NCI-H748 (cell line): ENCODE data around the gene MACC1.
A peak's percentile ranks its signal among the peaks of the same experiment; 100 is the strongest.

Source experiments
- DNase-seq: peaks from one replicate; lab custom pipeline; 2025; ENCODE audit not compliant: unreplicated experiment; lab: John Stamatoyannopoulos, UW

The MACC1 gene

GRCh38 chr7:20183086-20183485 is 34.1 kb downstream of the MACC1 start:
- no peak for DNase-seq

DNA sequence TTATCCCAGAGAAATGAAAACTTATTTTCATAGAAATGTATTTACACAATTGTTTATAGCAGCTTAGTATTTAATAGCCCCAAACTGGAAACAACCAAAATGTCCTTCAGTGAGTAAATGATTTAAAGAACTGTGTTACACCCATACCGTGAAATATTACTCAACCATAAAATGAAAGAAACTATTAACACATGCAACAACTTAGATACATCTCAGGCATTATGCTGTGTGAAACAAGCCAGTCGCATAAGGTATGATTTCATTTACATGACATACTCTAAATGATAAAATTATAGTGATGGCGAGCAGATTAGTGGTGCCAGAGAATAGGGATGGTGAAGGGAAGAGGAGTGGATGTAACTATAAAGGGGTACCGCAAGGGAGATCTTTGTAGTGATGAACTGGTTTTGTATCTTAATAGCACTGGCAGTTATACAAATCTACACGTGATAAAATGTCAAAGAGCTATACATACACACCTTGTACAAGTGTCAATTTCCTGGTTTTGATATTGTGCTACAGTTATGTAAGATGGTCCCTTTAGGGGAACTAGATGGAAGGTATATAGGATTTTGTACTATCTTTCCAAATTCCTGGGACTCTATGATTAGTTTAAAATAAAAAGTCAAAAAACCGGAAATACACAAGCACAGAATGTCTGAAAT is 40.5 kb downstream of the MACC1 start:
- DNase-seq = no peak

DNA sequence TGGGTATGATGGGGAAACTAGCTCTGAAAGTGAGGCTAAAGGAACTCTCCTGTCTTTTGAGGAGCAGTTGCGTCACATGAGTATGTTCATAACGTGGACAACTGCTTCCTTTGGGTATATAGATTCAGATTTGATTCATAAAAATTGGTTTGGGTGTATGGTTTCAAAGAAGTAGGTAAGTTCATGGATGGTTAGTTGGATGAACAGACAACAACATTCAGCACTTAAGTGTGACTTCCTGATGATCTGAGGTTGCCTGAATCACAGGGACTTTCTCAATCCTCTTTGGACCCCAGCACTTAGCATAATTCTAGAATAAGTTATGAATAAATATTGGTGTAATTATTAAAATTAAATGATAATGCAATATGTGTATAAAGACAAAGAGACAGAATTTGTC is 43.4 kb downstream of the MACC1 start:
- DNase-seq = no peak

DNA sequence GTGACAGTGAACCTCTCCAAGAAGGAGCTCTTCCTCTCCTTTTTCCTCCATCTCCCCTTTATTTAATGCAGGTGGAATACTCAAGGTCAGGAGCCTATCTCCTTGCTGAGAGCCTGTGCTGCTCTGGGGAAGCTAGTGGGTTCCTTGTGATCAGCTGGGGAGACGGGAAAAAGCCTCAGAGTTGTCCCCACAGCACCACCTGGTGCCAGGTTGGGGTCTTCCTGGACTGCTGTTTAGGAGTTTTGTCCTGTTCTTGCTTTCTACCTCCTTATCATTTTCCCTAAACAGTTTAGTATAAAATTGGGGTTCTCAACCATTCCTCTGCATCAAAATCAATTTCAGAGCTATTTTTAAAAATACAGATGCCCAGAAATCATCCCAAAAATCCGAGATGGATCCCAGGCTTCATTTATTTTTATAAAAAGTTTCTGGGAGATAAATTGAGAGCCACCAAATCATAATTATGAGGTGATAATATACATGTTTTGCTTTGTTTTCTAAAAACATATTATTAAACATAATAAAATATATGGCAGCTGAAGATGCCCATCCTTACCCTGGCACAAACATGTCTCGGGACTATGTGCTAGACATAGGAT is 44.3 kb downstream of the MACC1 start:
- DNase-seq = peak; percentile 78

DNA sequence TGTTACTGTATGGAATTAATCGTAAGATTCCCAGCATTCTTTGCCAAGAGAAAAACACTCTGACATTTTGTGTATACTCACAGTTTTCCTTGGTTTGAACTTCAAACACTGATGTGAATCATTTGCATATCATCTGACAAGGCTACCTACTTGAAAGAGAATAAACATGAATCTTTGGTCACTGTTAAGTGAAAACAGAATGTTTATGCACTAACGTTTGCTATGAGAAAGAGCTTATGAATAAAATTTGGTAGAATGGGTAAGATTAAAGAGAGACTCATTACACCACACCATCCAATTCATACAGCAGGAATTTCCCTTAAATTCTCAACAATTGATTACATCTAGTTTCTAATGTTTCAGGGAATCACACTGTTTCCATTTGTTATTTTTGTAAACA is 46.6 kb downstream of the MACC1 start:
- no peak for DNase-seq

DNA sequence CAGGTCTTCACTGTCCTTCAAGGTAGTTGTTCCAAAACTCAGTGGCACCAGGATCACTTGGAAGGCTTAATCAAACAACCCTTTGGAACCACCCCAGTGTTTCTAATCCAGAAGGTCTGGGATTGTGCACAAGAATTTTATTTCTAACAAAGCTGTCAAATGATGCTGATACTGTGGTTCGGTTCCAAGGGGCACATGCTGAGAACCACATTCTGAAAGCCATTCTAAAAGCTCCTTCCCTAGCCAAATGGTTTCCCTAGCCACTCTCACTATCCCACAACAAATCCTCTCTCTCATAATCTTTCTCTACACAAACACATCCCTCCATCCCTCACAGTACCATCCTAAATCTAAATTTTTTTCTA is 52.1 kb downstream of the MACC1 start:
- no peak for DNase-seq

DNA sequence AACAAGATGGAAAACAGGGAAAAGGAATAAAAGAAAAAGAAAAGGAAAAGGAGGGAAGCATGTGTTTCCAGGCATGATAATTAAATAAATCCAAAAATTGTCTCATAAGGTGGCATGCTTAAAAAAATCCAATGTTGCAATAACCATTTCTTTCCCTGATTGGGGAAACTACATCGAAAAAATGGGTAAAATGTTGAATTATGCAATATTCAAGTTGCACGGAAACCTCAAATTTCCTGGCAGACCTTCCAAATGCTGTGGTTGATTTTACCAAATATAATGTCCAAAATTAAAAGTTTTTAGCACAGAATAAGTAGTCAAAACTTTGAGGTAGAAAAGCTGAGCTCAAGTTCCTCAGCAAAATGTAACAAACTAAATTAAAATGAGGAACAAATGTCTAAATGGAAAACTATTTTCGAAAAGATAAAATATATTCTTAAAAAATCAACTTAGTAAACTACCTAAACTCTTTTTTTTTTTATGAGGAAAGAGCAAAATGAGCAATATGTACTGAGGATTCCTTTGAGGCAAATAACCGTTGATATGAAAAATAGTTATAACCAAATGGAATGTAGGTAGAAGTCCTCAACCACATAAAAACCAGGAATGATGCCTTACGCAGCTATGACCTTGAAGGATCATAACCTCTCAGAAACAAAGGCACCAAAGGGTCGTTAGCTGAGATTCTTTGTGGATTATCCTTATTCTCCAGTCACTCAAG is 52.6 kb downstream of the MACC1 start:
- no peak for DNase-seq

DNA sequence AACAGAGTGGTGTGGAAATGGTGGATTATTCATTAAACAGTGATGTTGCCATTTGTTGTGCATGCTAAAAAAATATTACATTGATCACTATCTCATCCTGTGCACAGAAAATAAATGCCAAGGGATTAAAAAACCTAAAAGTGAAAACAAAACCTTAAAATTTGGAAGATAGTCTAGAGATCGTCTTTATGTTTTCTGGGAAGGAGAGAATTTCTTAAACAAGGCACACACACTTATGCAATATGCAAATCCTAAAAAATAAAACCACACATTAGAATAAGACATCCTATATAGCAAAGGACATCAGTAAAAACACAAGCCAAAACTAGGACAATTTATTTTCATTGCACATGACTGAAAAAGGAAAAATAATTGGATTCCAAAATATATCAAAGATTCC is 54.5 kb downstream of the MACC1 start:
- no peak for DNase-seq

DNA sequence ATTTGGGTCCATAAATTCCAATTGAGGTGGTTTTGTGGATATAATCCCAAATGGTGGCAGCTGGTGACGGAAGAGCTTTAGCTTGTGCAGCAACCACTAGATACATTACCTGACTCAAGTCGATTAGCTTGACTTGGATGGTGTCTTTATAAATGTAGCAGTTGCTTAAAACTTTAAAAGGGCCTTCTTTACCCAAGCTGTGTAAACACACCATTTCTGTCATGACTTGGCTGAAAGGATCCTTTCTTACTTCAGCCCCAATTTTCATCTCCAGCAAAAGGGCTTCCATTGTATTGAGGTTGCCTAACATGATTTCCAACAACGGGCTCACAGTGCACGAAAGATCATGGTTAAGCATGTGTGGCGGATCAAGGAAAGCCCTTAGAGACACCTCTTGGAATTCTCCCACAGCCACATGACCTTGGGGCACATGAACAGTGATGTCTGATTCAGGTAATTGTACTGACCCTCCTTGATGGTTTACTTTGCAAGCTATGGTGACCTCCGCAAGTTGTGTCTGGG is 57.9 kb downstream of the MACC1 start:
- DNase-seq = no peak

- peak; percentile 24 for DNase-seq
These were observed 58.5 kb downstream of the MACC1 start for GRCh38 chr7:20158684-20159083.

DNA sequence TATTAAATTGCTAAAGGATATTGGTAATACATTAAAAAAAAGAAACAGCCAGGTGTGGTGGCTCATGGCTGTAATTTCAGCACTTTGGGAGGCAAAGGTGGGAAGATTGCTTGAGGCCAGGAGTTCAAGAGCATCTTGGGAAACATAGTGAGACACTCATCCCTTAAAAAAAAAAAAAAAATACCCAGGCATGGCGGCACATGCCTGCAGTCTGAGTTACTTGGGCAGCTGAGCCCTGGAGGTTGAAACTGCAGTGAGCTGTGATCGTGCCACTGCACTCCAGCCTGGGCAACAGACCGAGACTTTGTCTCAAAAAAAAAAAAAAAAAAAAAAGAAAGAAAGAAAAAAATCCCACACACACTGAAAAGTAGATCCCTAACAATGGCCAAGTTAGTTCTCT is 59.7 kb downstream of the MACC1 start:
- no peak for DNase-seq

DNA sequence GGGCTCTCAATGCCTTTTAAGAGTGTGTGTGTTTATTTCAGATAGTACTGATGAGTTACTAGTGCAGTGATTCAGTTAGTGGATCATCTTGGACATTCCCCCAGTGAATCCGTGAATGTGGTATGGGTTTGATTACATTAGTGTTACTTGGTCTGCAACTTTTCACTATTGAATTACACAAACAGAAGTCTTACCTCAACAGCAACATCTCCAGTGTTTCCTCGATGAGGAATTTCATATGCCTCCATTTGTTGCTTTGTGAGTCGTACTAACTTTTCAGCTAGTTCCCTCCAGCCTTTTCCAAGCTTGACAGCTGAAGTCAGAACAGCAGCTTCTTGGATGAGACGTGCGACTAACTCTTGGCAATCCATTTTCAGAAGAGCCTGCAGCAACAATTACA is 63.2 kb downstream of the MACC1 start:
- DNase-seq = no peak

- no peak for DNase-seq
These were observed 63.6 kb downstream of the MACC1 start for GRCh38 chr7:20153567-20153966.

- DNase-seq = no peak
These were observed 64.7 kb downstream of the MACC1 start for GRCh38 chr7:20152511-20152910.

DNA sequence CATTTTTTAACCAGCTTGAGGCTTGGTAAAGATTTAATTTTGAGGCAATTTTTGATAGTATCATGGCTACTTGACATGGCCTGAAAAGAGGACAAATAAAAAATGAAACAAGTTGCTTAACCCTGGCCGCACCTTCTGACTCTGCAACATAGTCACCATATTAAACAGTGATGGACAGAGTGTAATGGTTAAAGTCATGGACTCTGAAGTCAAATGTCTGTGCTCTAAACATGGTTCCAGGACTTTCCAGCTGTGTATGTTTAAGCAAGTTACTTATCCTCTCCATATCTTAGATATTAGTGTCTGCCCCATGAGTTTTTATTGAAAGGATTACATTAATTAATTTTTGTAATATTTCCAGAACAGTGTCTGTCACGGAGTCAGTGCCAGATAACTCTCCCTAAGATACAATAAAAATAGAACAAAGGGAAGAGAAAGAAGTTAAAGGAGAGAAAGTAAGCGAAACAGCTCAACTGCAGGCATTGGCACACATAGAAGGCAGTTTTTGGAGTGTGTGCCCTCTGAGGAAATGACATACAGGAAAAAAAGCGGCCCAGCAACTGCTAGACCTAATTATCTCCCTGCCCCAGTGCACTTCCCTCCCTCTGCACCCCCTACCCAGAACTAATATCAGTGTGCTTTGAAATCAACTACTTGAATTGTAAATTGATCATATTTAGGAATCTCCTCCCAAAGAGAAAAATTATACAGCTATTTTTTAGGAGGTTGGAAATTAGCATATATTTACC is 65.3 kb downstream of the MACC1 start:
- peak; percentile 29 for DNase-seq

DNA sequence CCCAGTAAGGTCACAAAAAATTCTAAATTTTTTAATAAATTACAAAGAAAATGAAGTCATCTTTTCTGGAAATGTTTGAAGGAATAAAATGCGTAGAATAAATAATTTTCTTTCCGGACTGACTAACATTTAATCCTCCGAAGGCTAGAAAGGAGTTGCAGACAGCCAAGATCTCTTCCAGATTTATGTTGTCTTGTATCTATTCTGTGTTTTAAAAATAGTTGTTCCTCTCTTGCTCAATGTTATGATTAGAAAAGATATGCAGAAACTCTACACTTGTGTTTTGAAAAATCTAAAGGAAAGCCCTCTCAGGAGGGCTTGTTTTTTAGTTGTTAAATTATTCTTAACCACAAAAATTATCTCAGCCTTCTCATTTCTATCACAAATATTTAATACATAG is 70.7 kb downstream of the MACC1 start:
- DNase-seq = no peak

GRCh38 chr7:20144801-20145200 is 72.4 kb downstream of the MACC1 start:
- no peak for DNase-seq

GRCh38 chr7:20141666-20142065 is 75.5 kb downstream of the MACC1 start:
- DNase-seq = peak; percentile 99

DNA sequence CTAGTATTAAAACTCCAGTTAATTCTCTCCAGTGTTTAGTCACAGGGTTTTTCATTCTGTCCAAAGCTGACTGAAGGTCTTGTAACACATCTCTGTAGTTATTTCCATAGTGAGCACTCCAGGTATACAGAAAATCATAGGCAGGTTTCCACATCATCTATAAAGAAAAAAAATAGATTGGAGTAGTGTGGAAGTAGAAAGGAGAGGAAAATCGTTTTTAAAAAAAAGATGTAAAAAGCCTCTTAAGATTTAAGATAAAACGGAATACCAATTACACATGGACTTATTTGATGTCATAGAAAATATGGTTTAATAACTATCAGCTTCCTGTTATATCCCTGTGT is 76.2 kb downstream of the MACC1 start:
- no peak for DNase-seq

DNA sequence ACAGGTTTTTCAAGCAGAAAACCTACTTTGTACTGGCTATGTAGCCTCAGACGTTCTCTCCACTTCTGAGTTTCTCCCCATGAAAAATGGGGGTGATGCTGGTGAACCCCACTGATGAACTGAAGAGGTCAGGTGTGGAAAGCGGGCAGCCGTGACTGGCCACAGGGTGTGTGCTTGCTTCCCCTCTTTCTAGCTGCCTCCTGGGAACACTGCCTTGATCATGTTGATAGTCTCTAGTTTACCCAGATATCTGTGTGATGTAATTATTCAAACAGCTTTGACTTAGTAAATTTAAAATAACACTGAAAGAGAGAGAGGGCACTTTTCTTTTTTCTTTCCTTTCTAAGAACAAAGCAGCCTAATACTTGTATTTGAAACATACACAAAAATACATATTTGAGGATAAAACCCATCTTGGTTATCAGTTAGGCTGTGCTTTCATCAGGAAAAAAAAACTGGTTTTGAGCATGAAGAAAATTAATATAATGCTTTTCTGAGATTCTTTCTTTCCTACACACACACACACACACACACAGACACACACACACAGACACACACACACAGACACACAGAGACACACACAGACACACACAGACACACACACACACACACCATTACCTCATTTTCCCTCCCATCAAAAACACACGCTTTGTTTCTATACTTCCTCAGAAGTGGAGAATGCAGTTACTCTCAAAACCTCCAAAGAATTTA is 76.7 kb downstream of the MACC1 start:
- peak; percentile 65 for DNase-seq

- DNase-seq = no peak
These were observed 80.5 kb downstream of the MACC1 start for GRCh38 chr7:20136647-20137046.
